BJ (cell line): ENCODE results near the gene RAB40C. TPM values are rescaled to one million over a fixed set of nuclear protein-coding genes. Genes with fewer than 3 reads are reported as not detected.

Source experiments
- CTCF ChIA-PET: fragments of 350-600 bp; formaldehyde crosslinking; extraction: SDS; loops from one replicate; lab custom pipeline; 2021; ENCODE audit warnings: antibody characterized with exemption, inconsistent platforms; lab: Yijun Ruan, JAX
- POLR2A ChIA-PET: fragments of 300-600 bp; sonication (Branson Sonifier 250); formaldehyde crosslinking; extraction: SDS; loops from one replicate; lab custom pipeline; 2021; ENCODE audit warnings: antibody characterized with exemption; lab: Charles Lee
- DNase-seq: peaks from one replicate; pipeline ENCODE4 v3.0.0-alpha.2; 2011; ENCODE audit warnings: low read depth
- H3K27me3 ChIP-seq: 2 replicates; pipeline ENCODE4 v1.6.0; 2011; ENCODE audit warnings: low read length; ENCODE audit not compliant: control insufficient read depth, insufficient read depth
- H3K36me3 ChIP-seq: 2 replicates; pipeline ENCODE4 v1.5.1; 2011; ENCODE audit warnings: low read length; ENCODE audit not compliant: control insufficient read depth, insufficient read depth
- H3K4me3 ChIP-seq: 2 replicates; pipeline ENCODE4 v1.5.1; 2011; ENCODE audit warnings: low read depth, mild to moderate bottlenecking, control low read depth, low read length
- CTCF ChIP-seq: IDR thresholded peaks from 2 replicates; pipeline ENCODE4 v1.5.1; 2011; ENCODE audit warnings: low read depth, mild to moderate bottlenecking, control low read depth, inconsistent platforms, low read length, moderate library complexity; ENCODE audit not compliant: insufficient read depth
- polyA plus RNA-seq: library from polyadenylated mRNA; depleted of rRNA; stranded (reverse); fragments of >200 nt; gene quantifications from 2 replicates; pipeline ENCODE4 v1.2.3, GENCODE V29; 2011

The RAB40C gene
- polyA plus RNA-seq, 1 experiment, result 7.6 TPM

GRCh38 chr16:630815-631405 lies 41.0 kb downstream of the RAB40C start, which contains the start of gene WFIKKN1:
TSS of gene WFIKKN1 (plus strand) at chr16:630985. CDS start at chr16:631254, 269 bp downstream.
- H3K4me3 ChIP-seq, result no peak within 1 kb of the TSS
- H3K27me3 ChIP-seq, result no peaks in the 10 kb centered on the region
- H3K36me3 ChIP-seq, result peaks cover 17% of the 10 kb centered on the region
- ChIA-PET POLR2A (no interaction called here), CTCF (no interaction called here)
- no peak for DNase-seq
- TF ChIP-seq CTCF, result no peak

GRCh38 chr16:631808-632358 lies 42.0 kb downstream of the RAB40C start:
- Histone ChIP-seq H3K36me3 (peaks cover 17% of the 10 kb centered on the region), H3K4me3 (no peak overlapping the region), H3K27me3 (no peaks in the 10 kb centered on the region)
- CTCF ChIA-PET, result no interaction called here
- DNase-seq, result no peak
- TF ChIP-seq CTCF, result no peak
- POLR2A ChIA-PET, result no interaction called here

- ChIA-PET POLR2A (no interaction called here), CTCF (interaction anchor here (1.2 kb wide), 1 partner anchor 15 kb away, joined by 4 read pairs; no protein-coding TSS in a partner anchor)
- DNase-seq, result no peak
- Histone ChIP-seq H3K36me3 (peaks cover 14% of the 10 kb centered on the region), H3K27me3 (no peaks in the 10 kb centered on the region), H3K4me3 (no peak overlapping the region)
- TF ChIP-seq CTCF, result no peak
These were observed 42.8 kb downstream of the RAB40C start for GRCh38 chr16:632486-633335.

- DNase-seq, result no peak
- Histone ChIP-seq H3K36me3 (peaks cover 12% of the 10 kb centered on the region), H3K4me3 (no peak overlapping the region), H3K27me3 (no peaks in the 10 kb centered on the region)
- no peak for TF ChIP-seq CTCF
- ChIA-PET POLR2A (interaction anchor here (0.5 kb wide), 1 partner anchor 46 kb away, joined by 14 read pairs; no protein-coding TSS in a partner anchor), CTCF (interaction anchor here (1.2 kb wide), 1 partner anchor 14 kb away, joined by 4 read pairs; no protein-coding TSS in a partner anchor)
These were observed 43.6 kb downstream of the RAB40C start for GRCh38 chr16:633336-634050.
